Stimulated activated CD4-positive, alpha-beta T cell treated with anti-CD3 and anti-CD28 coated beads, Interleukin-15, amount 100 ng/mL, for 1 hour (primary cell): ENCODE measurements around the gene HTR1A.

ENCODE experiments used
- DNase-seq, 2 donors: peaks; one replicate each; pipeline ENCODE4 v3.0.0-alpha.2; 2020; ENCODE audit warnings: low read depth in 1 of 2, low spot score in 1 of 2

HTR1A gene

DNA sequence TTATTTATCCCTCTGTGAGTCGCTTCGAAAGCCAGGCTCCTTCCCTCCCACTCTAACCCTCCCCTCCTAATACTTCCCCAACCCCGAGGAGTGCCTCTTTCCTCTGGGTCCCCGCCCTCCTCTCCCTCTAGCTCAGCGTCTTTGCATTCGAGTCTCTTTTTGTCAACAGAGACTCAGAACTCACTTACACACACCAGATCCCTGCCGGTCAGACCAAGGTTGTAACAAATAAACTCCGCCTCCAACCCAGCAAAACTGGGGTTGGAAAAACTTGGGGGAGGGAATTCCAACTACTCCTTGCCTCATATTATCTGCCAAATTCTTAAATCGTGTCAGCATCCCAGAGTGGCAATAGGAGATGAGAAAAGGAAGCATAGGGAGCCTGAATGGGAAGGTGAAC is at the start of gene HTR1A:
HTR1A (minus strand) TSS at position 167 of the 400 bp plus-strand sequence. CDS start 726 bp downstream, outside the sequence.
- no peak for DNase-seq

DNA sequence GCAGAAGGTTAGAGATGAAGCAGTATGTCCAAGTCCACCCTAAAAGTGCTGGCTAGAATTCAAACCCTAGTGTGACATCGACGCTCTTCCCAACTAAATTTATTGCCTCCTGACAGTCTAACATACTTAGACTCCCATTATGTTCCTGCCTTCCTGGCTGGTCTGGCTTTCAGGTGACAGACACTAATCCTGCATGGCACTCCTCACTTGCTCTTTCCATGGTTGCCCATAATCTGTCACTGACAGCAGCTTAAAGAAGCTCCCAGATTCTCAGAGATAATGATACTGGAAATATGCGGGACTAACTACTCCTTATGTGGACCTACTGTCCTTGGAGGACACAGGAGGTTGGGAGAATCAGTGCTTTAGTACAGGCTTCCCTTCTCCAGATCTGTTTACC is 41.7 kb upstream of the HTR1A start:
- DNase-seq, result no peak

DNA sequence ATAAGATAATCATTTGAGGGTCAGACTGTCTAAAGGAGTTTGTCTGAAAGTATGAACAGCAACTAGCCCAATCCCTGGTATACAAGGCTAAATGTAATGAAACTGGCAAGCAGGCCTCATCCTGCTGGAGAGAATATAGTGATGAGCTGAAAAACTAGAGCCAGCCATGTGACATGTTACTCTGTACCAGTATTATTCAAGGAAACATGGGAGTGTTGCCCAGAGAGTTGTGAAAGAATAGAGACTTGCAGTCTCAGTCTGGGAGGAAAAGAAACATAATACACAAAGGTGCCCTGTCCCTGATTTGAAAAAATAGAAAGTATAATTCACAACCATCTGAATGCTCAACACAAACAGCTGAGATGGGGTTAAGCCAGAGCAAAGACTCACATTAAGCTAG is 37.9 kb upstream of the HTR1A start:
- no peak for DNase-seq

DNA sequence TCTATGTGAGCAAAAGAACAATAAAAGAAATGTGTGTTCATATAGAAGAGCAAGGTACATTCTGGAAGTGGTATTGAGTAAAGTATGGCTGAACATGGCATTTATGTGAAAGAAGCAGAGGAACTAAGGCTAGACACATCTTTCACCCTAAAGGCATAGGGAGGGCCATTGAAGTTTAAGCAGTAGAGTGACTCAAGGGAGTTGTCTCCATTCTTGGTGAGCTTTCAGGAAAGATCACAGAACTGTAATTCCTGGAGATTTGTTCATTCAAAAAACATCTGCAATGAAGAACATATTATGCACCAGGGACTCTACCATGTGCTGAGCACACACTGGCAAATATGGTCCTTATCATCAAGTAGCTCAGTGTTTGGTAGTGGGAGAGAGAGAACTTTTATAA is 24.8 kb upstream of the HTR1A start:
- DNase-seq, result no peak

DNA sequence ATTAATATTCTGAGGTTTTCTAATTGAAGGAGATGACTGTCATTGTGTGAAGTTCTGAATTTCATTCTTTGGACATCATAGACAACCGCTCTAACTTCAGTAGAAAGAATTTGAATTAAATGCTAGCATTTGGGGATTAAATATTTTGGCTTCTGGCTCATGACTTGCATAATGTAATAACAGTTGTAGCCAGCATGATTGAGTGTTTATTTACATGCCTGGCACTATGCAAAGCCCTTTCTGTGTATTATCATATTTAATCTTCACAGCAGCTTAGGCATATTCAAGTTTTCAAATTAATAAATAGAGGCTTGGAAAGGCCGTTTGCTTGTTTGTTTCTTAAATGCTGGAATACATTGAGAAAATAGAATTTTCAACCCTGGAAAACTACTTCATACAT is 19.6 kb upstream of the HTR1A start:
- no peak for DNase-seq

DNA sequence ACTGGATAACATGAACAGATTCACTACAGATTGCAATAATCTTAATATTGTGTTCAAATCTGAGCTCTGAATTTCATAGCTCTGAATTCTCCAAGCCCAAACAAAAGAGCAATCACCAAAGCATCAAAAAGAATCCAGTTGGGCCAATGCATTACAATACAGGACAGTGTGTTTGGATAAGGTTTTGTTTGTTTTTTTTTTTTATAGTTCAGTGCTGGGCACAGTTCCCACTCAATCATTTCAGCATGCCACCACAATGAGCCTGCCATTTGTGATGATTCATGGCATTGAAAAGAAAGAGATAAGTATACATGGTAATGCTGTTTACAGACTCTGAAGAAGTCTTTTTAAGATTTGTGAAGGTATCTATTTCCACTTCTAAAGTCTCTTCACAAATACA is 1.7 kb upstream of the HTR1A start:
- no peak for DNase-seq

DNA sequence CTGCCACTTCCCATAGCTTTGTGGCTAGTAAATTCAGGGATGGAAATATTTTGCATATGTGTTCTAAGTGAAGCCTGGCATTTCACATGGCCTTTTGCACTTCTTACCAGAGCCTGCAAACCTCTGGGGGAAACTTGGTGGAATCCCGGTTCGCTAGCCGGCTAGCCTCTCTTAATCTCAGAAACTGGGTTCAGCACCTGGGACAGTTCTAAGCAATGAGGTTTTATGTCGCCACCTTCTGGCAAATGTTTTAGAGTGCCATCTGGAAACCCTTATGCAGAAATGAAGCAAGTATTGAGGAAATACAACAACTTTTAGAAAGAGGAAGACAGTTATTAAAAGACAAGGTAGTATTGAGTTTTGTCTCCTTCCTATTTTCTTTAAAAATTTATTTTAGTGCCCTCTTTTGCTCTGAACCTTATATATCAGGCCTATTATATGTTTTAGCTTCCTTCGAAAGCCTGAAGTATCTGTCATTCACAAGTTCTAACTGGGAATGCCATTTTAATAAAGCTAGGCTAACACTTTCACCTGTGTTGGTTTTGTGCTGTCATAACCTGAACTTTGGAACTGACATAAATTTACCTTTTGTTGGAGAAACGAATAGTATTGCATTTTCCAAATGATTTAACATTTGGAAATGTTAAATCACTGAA is 963 bp upstream of the HTR1A start:
- DNase-seq, result no peak

DNA sequence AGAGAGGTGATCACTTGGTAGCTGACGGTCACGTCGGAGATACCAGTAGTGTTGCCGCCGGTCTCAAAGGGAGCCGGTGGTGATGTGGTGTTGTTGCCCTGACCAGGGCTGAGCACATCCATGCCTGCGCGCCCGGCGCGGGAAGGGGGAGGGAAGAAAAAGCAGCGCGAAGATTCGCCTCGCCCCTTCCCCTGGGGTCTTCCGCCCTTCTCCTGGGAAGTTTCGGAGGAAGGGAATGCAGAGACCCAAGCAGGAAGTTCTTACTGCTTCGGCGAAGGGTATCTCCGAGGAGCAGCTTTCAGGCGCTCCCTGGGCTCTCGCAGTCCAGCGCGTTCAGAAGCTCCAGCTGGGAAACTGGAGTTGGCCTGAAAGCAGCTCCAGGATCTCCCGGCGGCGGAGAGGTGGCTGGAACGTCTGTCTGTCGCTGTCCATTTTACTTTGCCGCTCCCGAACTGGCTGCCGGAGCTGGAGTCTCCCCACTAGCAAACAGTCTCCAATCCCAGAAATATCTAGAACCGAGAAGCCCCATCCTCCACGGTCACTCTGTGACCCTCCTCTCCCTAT is 565 bp downstream of the HTR1A start:
- DNase-seq, result no peak

DNA sequence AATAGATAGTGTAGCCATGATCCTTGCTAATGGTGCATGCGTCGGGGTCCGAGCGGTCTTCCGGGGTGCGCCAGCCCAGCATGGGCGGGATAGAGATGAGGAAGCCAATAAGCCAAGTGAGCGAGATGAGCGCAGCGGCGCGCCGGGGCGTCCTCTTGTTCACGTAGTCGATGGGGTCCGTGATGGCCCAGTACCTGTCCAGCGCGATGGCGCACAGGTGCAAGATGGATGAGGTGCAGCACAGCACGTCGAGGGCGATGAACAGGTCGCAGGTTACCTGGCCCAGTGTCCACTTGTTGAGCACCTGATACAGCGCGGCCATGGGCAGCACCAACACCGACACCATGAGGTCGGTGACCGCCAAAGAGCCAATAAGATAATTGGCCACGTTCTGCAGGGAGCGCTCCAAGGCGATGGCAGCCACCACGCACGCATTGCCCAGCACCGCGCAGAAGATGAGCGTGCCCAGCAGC is 1.1 kb downstream of the HTR1A start:
- DNase-seq, result no peak

DNA sequence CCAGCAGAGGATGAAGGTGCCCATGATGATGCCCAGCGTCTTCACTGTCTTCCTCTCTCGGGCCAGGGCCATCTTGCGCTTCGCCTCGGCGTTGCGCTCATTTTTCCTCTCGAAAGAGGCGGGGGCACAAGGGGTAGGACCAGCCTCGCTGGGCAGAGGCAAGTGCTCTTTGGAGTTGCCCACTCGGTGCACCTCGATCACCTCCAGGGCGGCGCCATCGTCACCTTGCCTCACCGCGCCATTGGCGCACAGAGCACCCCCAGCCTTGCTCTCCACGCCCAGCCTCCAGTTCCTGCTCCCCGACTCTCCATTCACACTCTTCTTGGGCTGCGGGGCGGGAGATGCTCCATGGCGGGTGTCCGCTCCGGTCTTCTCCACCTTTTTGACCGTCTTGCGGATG is 1.6 kb downstream of the HTR1A start:
- no peak for DNase-seq

DNA sequence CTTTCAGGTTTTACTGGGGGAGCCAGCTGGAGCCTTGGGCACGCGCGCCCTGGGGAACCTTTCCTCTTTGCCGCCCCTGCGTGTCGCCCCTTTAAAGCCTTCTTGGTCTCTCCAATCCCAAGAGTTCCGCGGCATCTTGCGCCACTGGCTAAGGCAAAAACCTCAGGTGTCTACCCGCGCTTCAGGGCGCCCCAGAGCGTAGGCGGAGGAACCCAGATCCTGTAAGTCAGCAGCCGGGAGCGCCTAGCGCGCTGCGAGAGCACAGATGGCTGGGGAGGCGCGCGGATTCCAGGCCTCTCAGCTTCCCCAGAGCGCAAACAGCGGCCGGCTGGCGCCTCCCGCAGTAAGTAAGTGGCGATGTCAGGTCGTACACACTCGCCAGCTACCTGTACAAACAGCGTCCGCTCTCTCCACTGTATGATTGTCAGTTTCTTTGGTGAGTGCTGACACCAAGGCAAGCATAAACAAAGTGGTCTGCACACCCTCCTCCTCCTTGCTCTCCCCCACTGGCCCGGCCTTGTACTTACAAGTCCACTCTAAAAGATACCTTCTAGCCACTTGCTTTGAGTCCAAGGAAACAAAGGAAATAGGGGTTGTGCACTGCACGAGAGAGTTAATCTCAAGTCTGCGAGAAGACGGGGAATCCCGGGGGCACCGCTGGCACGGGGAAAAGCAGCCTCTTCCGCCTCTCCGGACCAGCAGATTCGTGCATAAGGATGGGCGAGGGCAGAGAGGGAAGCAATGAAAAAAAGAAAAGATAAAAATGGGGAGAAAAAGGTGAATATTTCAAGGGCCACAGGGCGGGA is 2.9 kb downstream of the HTR1A start:
- no peak for DNase-seq

DNA sequence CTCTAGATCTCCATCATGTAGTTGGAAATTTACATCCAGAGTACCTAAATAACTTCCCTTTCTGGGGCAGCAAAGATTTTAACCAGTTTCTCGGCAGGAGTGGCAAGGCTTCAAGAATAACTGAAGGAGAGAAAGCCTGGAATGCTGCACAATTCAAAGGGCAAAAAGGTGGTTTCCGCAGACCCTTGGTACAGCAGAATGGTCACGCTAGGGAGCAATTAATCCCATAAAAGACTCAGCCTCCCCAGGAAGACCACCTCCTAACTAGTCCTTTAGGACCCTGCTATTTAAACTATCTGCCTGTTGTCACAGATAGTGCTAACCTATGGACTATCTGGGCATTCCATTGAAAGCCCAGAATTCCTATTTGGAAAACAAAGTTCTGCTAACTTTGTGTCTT is 3.6 kb downstream of the HTR1A start:
- DNase-seq, result no peak

DNA sequence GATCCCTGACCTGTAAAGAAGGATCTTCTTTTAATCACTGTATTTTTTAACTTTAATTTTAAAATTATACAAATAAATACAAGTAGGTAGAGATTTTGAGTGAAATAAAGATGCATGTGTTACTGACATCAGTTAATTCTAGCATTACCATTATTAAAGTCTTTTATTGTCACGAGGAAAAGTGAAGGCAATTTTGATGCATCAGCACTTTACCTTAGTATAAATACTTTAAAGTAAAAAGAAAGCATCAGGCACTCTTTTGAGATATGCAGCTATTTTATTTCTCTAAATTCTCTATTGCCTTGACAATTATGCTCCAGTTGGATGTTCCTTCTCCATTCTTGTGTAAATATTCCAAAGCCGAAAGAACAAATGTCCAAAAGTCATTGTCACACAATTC is 4.6 kb downstream of the HTR1A start:
- no peak for DNase-seq

DNA sequence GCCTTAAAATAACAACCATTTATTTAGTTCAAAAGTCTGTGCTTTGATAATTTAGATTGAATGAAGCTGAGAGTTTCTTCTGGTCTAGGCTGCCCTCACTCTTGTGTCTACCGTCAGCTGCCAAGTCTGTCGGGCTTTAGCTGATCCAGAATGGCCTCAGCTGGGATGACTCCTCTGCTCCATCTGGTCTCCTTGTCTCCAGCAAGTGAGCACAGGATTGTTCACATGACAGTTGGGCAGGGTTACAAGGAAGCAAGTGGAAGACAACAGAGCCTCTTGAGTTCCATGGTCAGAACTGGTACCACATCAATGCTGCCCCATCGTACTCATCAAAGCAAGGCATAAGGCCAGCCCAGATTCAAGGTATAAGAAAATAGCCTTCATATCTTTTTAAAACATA is 9.0 kb downstream of the HTR1A start:
- no peak for DNase-seq

DNA sequence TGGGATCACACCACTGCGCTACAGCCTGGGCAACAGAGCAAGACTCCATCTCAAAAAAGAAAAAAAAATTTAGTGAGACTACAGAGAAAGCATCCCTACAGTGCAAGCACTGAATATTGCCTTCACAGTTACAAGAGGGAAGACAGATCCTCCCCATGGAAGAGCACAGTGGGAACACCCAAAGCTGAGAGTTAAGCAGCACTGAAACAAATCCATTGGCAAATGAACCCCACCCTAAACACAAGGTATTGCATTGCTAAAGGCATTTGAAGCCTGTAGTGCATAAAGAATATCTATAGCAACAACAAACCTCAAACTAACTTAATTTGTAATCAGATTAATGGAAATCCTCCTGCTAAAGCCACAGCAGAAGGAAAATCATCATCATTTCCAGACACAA is 27.1 kb downstream of the HTR1A start:
- DNase-seq, result no peak

DNA sequence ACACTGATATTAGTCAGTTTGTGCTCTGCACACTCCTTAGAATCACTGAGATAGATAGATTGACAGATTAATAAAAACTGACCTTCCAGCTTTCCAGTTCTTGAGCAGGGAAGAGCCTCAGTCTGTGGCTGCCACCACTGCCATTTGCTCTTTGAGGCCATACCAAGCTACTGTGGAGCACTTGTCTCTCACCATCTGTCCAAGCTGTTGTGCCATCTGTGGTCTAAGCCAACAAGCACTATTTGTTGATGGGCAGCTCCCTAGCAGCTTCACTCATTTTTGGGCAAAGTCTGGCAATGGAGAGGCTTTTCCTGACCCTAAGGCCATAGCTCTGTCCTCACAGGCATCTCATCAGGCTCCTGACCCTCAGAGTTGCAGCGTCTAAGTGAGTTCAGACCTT is 30.4 kb downstream of the HTR1A start:
- no peak for DNase-seq

DNA sequence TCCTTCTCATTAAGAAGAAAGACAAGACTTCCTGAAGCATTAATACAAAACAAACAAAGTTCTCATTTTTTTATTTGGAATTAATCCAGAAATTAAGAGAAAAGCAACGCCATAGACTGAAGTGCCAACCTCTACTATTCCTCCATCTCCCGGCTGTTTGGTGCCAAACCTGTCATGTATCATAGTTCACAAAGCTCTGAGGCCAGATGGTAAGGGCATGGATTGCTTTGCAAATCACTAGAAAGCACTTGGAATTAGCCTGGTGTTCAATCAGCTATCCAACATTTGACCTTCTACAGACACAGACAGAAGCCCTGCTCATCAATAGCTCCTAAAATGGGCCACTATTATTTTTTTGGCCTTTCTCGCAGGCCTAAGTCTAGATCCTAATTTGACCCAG is 33.8 kb downstream of the HTR1A start:
- no peak for DNase-seq

DNA sequence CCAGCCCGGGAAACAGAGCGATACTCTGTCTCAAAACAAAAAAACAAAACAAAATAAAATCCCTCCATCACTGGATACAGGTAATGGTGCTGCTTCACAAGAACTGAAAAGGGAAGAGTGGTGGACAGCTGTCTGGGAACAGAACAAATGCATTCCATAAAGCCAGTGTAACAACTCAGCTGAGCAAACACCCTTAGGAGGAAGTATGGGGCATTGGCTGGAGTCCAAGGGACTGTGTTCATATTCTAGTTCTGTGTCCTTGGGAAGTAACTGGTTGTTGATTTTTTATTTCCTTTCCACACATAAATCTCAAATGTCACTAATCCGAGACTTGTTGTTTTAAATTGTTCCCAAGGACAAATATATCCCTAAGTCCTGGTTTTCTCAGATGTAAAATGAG is 38.3 kb downstream of the HTR1A start:
- DNase-seq, result no peak

DNA sequence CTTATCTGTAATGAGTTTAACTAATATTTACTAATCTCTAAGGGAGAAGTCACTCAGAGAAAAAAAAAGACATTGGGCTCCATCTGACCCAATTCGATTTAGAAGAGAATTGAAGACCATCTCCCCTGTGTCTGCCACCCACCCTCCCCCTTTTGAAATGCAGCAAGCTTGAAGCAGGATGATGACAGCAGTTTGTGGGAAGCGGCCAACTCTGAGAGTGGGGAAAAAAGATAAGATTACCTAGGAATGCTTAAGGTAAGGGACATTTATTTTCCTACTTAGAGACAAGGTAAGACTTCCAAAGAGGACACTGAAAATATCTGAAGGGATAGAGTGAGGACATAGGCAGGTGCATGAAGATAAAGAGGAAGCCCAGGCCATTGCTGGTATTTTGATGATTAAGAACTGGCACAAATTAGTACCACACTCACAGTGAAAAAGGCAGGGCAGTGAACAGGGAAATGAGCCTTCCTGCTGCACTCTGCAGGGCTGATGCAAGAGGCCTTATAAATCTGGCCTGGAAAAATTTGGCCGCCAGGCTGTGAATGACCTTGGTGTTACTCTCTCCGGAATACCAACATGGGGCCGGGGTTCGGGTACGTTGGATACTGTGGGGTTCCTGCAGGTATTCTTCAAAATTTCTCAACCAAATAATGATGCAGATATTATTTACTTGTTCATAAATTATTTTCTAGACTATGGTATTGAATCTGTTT is 42.3 kb downstream of the HTR1A start:
- DNase-seq, result no peak

DNA sequence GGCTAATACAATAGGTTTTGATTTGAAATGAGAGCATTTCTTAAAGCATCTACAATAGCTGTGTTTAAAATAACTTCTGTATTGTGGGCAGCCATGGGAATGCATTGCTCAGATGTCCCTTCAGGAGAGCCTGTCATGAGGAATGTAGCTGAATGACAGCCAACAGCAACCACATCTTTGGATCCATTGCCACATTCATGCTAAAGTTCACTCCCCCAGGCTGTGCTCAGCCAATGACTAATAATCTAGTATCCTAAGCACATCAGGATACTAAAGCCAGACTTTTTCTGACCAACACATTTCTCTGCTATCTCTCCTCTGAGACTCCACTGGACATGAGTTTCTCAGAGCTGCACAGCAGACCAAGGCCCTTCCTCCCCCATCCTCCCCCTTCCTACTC is 45.5 kb downstream of the HTR1A start:
- no peak for DNase-seq

DNA sequence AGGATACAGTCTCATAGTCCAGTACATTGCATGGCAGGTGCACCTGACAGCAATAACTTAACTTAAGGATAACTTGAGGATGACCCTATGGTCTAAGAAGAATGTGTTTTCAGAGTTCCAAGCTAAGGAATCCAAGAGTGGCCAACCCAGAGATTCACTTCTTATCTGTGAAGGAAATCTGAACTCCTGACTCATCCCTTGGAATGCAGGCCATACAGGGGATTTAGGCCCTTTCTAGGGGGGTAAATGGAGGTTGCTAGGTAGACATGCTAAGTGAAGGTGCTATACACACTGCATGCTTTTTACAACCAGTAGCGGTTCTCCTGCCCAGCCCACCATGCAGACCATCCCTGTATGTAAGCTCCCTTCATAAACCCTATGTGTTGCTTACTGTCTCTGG is 50.4 kb downstream of the HTR1A start:
- no peak for DNase-seq
